GM18502 (cell line): ENCODE data around the gene TNFRSF6B.

Source experiments
- ATAC-seq: cut with Tn5 transposase; IDR thresholded peaks from one replicate; pipeline ENCODE4 v1.9.1; 2021; ENCODE audit warnings: mild to moderate bottlenecking; ENCODE audit not compliant: unreplicated experiment, poor library complexity

TNFRSF6B gene

DNA sequence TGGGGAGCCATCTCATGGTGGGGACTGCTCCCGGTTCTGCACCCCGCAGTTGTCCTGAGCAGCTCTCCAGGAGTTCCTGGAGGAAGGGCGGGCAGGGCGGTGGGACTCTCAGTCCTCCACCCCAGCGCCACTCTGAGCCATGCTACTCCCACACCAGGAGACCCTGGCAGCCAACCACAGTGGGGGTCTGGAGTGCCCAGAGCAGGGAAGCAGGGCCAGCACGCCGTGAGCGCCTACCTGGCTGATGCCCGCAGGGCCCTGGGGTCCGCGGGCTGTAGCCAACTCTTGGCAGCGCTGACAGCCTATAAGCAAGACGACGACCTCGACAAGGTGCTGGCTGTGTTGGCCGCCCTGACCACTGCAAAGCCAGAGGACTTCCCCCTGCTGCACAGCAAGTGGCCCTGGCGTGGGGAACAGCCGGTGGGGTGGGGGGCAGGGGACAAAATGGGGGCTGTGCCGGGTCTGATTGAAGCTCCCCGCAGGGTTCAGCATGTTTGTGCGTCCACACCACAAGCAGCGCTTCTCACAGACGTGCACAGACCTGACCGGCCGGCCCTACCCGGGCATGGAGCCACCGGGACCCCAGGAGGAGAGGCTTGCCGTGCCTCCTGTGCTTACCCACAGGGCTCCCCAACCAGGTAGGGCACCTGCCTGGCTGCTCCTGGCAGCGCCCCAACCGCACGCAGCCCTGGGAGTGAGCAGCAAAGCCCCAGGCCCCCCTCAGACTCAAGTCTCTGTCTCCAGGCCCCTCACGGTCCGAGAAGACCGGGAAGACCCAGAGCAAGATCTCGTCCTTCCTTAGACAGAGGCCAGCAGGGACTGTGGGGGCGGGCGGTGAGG lies 1.6 kb upstream of the TNFRSF6B start:
- no peak for ATAC-seq

DNA sequence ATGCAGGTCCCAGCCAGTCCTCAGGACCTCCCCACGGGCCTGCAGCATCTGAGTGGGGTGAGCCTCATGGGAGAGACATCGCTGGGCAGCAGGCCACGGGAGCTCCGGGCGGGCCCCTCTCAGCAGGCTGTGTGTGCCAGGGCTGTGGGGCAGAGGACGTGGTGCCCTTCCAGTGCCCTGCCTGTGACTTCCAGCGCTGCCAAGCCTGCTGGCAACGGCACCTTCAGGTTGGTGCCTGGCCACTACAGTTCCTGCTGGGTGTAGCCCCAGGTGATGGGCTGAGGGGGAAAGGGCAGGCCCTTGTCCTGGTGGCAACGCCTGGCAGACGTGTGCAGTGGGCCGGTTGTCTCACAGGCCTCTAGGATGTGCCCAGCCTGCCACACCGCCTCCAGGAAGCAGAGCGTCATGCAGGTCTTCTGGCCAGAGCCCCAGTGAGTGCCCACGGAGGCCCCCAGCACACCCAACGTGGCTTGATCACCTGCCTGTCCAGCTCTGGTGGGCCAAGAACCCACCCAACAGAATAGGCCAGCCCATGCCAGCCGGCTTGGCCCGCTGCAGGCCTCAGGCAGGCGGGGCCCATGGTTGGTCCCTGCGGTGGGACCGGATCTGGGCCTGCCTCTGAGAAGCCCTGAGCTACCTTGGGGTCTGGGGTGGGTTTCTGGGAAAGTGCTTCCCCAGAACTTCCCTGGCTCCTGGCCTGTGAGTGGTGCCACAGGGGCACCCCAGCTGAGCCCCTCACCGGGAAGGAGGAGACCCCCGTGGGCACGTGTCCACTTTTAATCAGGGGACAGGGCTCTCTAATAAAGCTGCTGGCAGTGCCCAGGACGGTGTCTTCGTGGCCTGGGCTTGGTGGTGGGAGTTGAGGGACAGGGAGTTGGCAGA lies 787 bp upstream of the TNFRSF6B start:
- no peak for ATAC-seq

DNA sequence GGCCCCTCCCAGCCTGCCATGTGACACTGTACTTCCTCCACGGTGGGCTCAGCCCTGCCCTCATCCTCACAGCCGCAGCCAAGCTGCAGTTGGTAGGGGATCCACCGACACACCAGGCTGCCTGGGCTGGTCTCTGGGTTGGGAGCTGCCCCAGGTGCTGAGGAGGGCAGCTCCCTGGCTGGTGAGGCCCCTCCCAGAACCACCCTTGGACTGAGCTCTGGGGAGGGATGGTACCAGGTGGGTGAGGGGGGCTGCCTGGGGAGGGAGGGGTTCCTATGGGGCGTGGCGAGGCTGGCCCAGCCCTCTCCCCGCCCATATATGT lies 185 bp upstream of the TNFRSF6B start:
- no peak for ATAC-seq

DNA sequence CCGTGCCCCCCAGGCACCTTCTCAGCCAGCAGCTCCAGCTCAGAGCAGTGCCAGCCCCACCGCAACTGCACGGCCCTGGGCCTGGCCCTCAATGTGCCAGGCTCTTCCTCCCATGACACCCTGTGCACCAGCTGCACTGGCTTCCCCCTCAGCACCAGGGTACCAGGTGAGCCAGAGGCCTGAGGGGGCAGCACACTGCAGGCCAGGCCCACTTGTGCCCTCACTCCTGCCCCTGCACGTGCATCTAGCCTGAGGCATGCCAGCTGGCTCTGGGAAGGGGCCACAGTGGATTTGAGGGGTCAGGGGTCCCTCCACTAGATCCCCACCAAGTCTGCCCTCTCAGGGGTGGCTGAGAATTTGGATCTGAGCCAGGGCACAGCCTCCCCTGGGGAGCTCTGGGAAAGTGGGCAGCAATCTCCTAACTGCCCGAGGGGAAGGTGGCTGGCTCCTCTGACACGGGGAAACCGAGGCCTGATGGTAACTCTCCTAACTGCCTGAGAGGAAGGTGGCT lies 960 bp downstream of the TNFRSF6B start:
- ATAC-seq: no peak

DNA sequence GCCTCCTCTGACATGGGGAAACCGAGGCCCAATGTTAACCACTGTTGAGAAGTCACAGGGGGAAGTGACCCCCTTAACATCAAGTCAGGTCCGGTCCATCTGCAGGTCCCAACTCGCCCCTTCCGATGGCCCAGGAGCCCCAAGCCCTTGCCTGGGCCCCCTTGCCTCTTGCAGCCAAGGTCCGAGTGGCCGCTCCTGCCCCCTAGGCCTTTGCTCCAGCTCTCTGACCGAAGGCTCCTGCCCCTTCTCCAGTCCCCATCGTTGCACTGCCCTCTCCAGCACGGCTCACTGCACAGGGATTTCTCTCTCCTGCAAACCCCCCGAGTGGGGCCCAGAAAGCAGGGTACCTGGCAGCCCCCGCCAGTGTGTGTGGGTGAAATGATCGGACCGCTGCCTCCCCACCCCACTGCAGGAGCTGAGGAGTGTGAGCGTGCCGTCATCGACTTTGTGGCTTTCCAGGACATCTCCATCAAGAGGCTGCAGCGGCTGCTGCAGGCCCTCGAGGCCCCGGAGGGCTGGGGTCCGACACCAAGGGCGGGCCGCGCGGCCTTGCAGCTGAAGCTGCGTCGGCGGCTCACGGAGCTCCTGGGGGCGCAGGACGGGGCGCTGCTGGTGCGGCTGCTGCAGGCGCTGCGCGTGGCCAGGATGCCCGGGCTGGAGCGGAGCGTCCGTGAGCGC lies 1.6 kb downstream of the TNFRSF6B start:
- no peak for ATAC-seq

DNA sequence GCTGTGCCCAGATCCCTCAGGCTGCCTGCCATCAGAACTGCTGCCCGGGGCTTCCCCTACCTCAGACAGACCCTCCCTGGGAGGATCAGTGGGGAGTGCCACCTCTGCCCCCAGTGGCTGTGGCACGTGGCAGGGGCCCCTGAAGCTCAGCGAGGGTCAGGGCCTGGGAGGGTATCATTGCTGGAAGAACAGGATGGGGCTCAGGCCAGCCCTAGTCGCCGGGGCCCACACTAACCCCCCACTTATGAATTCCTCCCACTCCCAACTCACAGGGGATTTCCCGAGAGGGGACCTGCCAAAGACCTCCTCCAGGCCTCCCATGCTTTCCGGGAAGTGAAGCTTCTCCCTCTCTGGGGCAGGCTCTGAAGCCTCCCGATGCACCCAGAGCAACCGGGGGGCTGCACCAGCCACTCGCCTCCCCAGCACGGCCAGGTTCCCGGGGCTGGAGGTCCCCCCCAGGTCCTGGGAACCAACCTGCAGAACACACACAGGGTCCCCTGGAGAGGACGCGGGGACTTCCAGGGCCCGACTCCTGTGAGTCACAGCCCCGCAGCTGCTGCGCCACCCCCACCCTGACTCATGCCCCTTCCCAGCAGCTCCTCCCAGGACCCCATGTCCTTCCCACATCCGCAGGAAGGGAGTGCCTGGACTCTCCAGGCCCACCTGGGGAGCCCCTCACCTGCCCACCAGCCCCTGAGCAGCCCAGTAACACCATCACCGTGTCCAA lies 2.5 kb downstream of the TNFRSF6B start:
- no peak for ATAC-seq

DNA sequence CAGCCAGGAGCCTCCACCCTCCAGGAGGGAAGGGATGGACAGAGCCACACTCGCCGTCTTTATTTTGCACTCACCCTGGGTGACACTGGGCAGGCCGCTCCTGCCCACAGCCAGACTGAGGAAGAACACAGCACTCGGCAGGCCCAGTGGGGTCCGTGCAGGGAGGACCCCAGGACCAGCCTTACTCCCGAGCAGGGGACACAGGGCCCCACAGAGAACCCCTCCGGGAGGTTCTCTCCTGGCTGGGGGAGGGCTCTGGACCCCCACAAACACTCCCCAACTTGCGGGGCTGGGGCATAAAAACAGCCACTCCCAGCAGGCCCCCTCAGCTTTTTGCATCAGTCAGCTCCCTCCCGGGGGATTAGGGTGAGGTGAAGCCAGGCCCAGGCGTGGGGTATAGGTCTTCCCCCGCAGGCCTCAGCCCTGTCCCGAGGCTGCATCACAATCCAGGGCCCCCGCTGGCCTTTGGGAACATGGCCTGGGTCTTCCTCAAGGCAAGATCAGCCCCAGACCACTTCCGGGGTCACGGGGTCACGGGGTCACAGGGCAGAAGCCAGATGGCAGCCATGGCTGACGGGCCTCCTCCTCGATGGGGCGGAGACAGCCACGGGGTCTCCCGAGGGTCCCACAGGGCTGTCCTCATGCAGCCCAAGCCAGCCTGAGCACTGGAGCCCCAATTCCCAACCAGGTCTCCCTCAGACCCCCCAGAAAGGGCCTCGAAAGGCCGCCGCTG lies 3.2 kb downstream of the TNFRSF6B start:
- ATAC-seq: no peak

DNA sequence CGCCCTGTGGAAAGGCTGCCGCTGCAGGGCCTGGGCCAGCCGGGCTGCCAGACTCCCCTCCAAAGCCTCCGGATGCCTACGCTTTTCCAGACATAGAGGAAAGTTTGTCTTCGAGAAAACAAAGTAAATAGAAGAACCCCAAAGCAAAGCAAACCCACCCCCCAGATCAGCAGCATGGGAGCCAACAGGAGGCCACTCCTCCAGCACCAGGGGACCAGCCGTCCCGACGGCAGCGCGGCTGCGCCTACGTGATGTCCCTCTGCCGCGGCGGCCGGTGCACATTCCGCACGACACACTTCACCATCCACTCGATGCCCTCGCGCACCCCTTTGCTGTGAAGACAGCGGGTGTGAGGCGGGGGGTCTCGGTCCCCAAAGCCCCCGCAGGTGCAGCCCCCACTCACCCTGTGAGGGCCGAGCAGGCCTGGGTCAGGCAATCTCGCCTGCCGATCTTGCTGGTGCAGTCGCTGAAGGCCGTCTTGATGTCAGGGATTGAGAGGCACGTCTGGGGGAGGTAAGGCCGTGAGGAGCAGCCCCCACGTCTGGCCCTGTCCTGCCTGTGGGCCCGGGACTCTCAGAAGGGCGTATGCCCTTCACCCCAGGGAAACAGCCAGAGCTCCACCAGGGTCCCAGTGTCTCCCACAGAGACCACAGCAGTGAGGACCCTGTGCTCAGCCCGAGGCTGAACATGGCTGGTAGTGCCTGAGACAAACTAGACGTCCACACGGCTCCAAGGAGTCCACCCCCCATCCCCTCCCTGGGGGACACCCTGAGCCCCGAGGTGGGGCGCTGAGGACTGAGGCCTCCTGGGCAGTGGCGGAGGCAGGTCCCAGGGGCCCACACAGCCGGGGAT lies 4.0 kb downstream of the TNFRSF6B start:
- ATAC-seq: no peak

DNA sequence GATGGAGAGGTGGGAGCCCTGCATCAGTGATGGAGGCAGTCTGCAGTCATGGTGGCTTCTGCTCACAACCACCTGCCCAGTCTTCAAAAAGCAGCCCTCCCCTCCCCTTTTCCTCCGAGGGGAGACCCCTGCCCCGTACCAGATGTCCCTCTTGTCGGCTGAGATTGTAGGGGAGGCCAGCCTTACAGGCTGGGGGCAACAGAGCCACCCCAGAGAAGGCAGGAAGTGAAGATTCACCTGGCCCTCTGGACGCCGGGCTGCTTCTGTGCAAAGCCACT lies 4.5 kb downstream of the TNFRSF6B start:
- no peak for ATAC-seq

DNA sequence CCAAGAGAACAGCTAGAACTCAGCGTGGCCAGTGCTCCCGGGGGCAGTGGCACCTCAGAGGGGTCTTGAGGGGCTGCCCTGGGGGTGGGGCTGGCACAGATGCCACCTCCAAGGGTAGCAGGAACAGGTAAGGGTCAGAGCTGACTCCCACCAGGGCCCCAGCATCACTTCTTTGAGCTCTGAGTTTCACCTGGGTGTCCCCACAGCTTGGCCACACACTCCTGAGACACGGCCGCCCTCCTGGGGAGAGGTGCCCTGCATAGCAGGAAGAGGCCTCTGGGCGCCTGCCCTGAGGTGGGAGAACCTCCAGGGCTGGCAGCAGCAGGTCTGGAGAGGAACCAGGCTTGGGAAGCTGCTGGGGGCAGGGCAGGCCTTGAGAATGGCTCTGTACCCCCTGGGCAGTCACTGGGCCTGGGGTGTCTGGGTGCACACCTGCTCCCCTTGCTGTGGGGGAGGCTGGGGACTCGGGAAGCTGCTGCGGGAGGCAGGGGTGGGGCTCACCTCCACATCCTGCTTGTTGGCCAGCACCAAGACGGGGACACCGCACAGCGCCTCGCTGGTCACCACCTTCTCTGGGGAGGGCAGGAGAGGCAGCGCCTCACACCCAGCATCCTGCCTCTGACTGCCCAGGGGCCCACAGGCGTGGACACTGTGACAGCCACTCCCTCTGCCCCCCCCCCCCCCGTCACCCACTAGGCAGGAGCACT lies 5.0 kb downstream of the TNFRSF6B start:
- ATAC-seq: no peak

DNA sequence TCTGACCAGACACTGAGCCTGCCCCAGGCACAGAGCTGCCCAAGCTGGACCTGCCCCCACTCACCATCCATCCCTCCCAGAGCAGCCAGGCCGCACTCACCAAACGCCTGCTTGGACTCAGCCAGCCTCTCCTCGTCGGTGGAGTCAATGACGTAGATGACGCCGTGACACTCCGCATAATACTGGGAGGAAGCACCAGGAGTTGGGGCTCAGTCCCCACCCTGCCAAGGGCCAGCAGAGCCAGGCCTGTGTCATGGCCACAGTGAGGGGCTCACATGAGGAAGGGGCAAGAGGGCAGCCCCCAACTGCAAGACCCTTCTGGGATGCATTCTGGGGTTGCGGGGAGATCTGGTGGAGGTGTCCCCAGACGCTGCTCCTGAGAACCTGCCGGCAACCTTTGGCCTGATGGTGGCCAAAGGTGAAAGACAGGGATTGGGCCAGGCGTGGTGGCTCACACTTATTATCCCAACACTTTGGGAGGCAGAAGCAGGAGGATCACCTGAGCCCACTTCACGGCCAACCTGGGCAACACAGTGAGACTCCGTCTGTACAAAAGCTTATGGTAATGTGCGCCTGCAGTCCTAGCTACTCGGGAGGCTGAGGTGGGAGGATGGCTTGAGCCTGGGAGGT lies 5.7 kb downstream of the TNFRSF6B start:
- no peak for ATAC-seq

DNA sequence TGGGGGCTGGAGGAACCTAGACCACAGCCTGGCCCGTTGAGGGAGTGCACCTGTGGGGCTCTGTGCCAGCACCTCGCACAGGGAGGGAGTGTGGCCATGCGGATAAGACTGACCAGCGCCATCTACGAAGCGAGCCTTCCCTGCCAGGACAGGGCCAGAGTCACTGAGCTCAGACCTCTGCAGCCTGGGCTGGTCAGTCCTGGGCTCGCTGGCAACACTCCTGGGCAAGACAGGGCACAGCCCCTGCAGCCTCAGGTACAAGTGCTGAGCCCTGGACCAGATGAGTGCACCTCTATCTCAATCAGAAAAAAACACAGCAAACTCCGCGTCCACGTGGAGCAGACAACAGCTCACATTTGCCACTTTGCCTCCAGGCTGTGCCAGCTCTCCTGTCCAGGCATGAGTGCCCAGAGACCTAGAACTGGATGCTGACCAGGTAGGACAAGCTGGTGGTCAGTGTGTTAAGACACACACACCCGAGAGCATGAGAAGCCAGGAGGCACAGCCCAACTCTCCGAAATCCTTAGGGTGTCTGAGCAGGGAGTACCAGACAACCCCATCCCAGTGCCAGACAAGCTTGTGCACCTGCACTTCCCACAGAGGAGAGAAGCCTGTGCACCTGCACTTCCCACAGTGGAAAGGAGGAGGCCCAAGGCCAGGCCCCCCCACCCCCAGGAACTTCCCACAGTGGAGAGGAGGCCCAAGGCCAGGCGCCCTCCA lies 6.5 kb downstream of the TNFRSF6B start:
- no peak for ATAC-seq

DNA sequence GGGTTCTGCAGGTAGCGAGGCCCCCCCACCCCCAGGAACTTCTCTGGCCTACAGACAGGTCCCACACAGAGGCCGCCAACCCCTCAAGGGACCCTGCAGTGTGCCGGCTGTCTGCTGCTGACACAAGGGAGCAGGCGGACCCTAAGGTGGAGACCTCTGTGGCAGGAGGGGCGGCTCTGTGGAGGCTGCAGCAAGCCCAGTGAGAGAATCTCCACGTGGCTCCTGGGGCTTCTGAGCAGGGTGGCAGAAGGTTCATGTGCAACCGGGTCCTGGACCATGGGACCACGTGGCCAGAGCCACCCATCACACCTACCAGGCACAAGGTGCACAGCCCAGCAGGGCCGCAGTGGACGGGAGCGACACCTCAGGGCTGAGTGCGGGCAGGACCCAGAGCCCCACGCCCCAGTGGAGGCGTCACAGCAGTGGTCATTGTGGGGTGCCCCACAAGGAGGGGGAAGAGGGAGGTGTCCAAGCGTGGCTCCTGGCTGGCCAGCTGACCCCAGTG lies 7.1 kb downstream of the TNFRSF6B start:
- ATAC-seq: no peak

DNA sequence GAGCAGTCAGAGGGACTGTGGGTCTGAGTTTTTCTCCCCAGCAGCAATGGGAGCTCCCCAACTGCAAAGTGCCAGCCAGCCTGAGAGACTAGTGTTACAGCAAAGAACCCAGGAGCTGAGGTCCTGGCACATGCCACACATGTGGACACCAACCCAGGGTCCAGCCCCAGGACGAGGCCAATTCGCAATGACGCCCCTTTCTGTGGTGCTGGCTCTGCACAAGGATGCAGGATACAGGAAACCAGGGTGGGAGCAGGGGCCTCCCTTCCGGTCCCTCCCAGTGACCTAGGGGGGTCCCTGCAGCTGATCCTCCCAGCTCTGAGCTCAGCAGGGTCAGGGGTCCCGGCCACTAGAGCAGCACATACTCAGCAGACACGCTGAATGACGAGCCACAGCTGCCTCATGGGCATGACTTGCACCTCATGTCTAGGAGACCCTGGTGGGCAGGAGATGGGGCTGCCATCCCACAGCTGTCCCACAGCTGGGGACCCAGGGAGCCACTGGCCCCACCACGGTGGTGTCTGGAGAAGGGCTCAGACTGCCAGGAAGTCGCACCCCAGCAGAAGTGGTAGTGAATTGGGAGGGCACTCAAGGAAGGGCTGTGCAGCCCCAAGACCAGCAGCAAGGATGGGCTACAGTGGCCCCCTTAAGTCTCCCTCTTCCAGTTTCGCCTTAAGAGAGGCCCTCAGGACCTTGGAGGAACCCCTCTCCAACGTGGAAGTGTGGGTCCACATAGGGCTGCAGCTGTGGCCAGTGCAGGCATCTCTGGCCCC lies 7.7 kb downstream of the TNFRSF6B start:
- no peak for ATAC-seq

DNA sequence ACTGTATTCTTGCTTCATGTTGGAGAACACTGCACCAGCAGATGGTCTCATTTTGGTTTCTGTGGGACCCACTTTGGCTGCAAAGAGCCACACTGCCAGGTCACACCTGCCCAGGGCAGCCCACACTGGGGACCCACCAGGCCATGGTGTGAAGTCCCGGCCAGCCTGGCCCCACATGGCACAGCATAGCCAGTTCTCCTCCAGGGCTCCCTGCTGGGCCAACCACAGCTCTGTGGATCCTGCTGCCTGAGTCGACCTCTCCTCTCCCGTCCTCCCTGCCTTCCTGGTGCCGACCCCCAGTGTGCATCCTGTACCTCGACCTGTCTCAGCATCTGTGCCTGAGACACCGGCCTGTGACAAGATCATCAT lies 8.3 kb downstream of the TNFRSF6B start:
- no peak for ATAC-seq

DNA sequence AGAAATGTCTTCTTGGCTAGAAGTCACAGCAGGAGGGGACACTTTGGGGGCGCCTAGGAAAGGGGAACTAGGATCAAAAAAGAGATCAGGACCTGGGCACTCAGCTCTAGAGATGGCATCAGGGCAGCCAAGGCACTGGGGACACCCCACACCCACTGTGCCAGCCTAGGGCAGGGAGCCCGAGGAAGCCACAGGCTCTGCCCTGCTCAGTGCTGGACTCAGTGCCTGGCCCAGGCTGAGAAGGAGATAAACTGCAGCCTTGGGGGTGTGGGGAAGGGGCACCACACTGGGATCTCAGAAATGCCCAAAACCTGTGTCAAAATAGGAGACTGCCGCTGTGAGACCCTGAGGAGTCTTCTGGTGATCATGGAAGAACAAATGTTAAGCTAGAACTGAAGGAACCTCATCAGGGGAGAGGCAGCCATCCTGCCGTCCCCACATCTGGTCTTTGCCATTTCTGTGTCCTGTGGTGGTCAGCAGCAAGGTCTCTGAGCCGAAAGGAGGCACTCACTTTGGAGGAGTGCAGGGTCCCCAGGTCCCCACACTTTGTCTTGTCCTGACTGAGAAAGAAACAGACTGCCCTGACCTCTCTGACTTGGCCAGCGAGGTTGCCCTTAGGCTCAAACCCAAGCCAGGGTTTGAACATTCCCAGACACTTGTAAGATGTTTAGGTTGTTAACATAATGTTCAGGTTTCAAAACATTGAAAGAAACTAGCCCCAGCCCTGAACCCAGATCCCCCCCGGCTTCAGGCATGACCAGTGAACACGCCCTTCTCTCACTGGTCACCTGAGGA lies 9.0 kb downstream of the TNFRSF6B start:
- ATAC-seq: no peak
